Left ventricle myocardium inferior (tissue), 1 donor: Measurements from ENCODE around the gene TMEM184C. TPM values are rescaled to one million over a fixed set of nuclear protein-coding genes. Genes with fewer than 3 reads are reported as not detected.

Source experiments
- DNase-seq: peaks from one replicate; pipeline ENCODE4 v3.0.0-alpha.2; 2020
- H3K27ac ChIP-seq: fragments of 200-600 bp; replicated peaks from 2 replicates; pipeline ENCODE4 v1.8.0; 2021
- H3K27me3 ChIP-seq: fragments of 200-600 bp; 2 replicates; pipeline ENCODE4 v1.8.0; 2021; ENCODE audit warnings: low read depth
- H3K36me3 ChIP-seq: fragments of 200-600 bp; 2 replicates; pipeline ENCODE4 v1.8.0; 2021
- H3K4me1 ChIP-seq: fragments of 200-600 bp; 2 replicates; pipeline ENCODE4 v1.8.0; 2021
- H3K4me3 ChIP-seq: fragments of 200-600 bp; 2 replicates; pipeline ENCODE4 v1.8.0; 2021; ENCODE audit warnings: mild to moderate bottlenecking, moderate library complexity
- H3K9me3 ChIP-seq: fragments of 200-600 bp; replicated peaks from 2 replicates; pipeline ENCODE4 v1.8.0; 2021
- CTCF ChIP-seq: fragments of 200-600 bp; IDR thresholded peaks from 2 replicates; pipeline ENCODE4 v1.8.0; 2021; ENCODE audit warnings: antibody characterized with exemption, mild to moderate bottlenecking, borderline replicate concordance
- intact Hi-C: fragments of 100-400 bp; cut with micrococcal nuclease; formaldehyde crosslinking; loops from one replicate; pipeline ENCODE4 v1.11.0; 2022
- total RNA-seq: library from RNA; stranded (reverse); fragmentation: NEBNext Ultra II Directional; extraction: Animal tissue kit (Norgen Biotek cat#: 25700); gene quantifications from one replicate; pipeline ENCODE4 v1.2.1, GENCODE V29; 2021
- donor health status: DM: no; HTN: yes; CAD: no; lungs with severe emphysema.

Gene TMEM184C
- total RNA-seq, 1 donor from 2014 or later, result 24.7 TPM

- DNase-seq, result no peak
- Histone ChIP-seq H3K27ac (no peak overlapping the region), H3K36me3 (peaks cover 29% of the 10 kb centered on the region), H3K4me3 (no peak overlapping the region), H3K27me3 (no peaks in the 10 kb centered on the region), H3K9me3 (no peaks in the 10 kb centered on the region), H3K4me1 (peaks cover 13% of the 10 kb centered on the region)
- TF ChIP-seq CTCF, result no peak
- intact Hi-C loops, result no loop called here
These were observed 56.9 kb downstream of the TMEM184C start for GRCh38 chr4:147674073-147674472.

GRCh38 chr4:147674496-147674895, 57.3 kb downstream of the TMEM184C start:
- H3K27ac ChIP-seq, result no peak overlapping the region
- no peak overlapping the region for H3K4me3 ChIP-seq
- H3K4me1 ChIP-seq, result peaks cover 13% of the 10 kb centered on the region
- TF ChIP-seq CTCF, result no peak
- no peak for DNase-seq
- H3K27me3 ChIP-seq, result no peaks in the 10 kb centered on the region
- intact Hi-C loops, result no loop called here
- H3K9me3 ChIP-seq, result no peaks in the 10 kb centered on the region
- H3K36me3 ChIP-seq, result peaks cover 29% of the 10 kb centered on the region

GRCh38 chr4:147678106-147678505, 60.9 kb downstream of the TMEM184C start:
- intact Hi-C loops, result no loop called here
- DNase-seq, result no peak
- Histone ChIP-seq H3K36me3 (peaks cover 7% of the 10 kb centered on the region), H3K27me3 (no peaks in the 10 kb centered on the region), H3K27ac (no peak overlapping the region), H3K4me3 (no peak overlapping the region), H3K9me3 (no peaks in the 10 kb centered on the region), H3K4me1 (peaks cover 28% of the 10 kb centered on the region)
- TF ChIP-seq CTCF, result no peak

- peaks cover 36% of the 10 kb centered on the region for H3K4me1 ChIP-seq
- no peak for TF ChIP-seq CTCF
- no peak overlapping the region for H3K27ac ChIP-seq
- H3K9me3 ChIP-seq, result no peaks in the 10 kb centered on the region
- DNase-seq, result no peak
- intact Hi-C loops, result no loop called here
- no peaks in the 10 kb centered on the region for H3K27me3 ChIP-seq
- no peak overlapping the region for H3K4me3 ChIP-seq
- H3K36me3 ChIP-seq, result peaks cover 7% of the 10 kb centered on the region
These were observed 61.8 kb downstream of the TMEM184C start for GRCh38 chr4:147678796-147679549.

GRCh38 chr4:147682755-147683154, 65.6 kb downstream of the TMEM184C start:
- no peaks in the 10 kb centered on the region for H3K9me3 ChIP-seq
- no peak for TF ChIP-seq CTCF
- peaks cover 7% of the 10 kb centered on the region for H3K36me3 ChIP-seq
- DNase-seq, result no peak
- H3K27me3 ChIP-seq, result no peaks in the 10 kb centered on the region
- H3K27ac ChIP-seq, result peak overlapping the region; percentile 92
- peaks cover 45% of the 10 kb centered on the region for H3K4me1 ChIP-seq
- intact Hi-C loops, result no loop called here
- H3K4me3 ChIP-seq, result peak overlapping the region; percentile 90
